K562 (cell line): ENCODE measurements around the gene SLC8A1. TPM values are rescaled to one million over a fixed set of nuclear protein-coding genes. Genes with fewer than 3 reads are reported as not detected.

ENCODE experiments used
- ATAC-seq: fragments of 200-7000 bp; cut with Tn5 transposase; 3 replicates; pipeline ENCODE4 v1.9.1; 2020; ENCODE audit warnings: moderate library complexity
- BruUV-seq: library from RNA; stranded (reverse); fragments of 400-500 nt; replicated peaks from 2 replicates; lab custom pipeline; 2021; lab: Mats Ljungman, UMichigan
- CTCF ChIA-PET: fragments of 300-600 bp; formaldehyde crosslinking; extraction: SDS; loops from one replicate; lab custom pipeline; 2021; ENCODE audit warnings: low intra/inter-chr PET ratio; lab: Yijun Ruan, JAX
- POLR2A ChIA-PET: fragments of 300-600, 350-650 bp; sonication (Branson Sonifier 250); formaldehyde crosslinking; extraction: SDS; loops from one replicate; lab custom pipeline; 2021; ENCODE audit warnings: antibody characterized with exemption, inconsistent platforms; lab: Yijun Ruan, JAX
- DNase-seq, 4 experiments: peaks; one replicate each; pipeline versions ENCODE4 v3.0.0 to v3.0.0-alpha.2; 2011 to 2018; ENCODE audit warnings: low spot score in 3 of 4, mixed read lengths in 3 of 4; ENCODE audit errors: extremely low read depth in 1 of 4
- FAIRE-seq: peaks from 2 replicates; lab custom pipeline; 2011; peaks lifted over from hg19 to GRCh38; lab: Jason Lieb, UNC
- H2AFZ ChIP-seq: 2 replicates; pipeline ENCODE4 v1.6.0; 2011; ENCODE audit warnings: low read depth, low read length, control low read depth, inconsistent platforms
- H3K27ac ChIP-seq: fragments of 200-600 bp; 3 replicates; pipeline ENCODE4 v1.8.0; 2011; ENCODE audit warnings: low read depth, mild to moderate bottlenecking, control low read depth, inconsistent platforms, low read length, moderate library complexity, mixed read lengths; ENCODE audit errors: extremely low read depth
- H3K27me3 ChIP-seq, 2 experiments: fragments of 300-600 bp in 1 of 2; 2 replicates in 1 of 2; 3 replicates in 1 of 2; pipeline versions ENCODE4 v1.6.0 to v1.8.0; 2011; ENCODE audit warnings: inconsistent platforms in 2 of 2, low read length in 2 of 2, mild to moderate bottlenecking in 1 of 2, mixed read lengths in 1 of 2, moderate library complexity in 1 of 2; ENCODE audit not compliant: control insufficient read depth in 2 of 2, insufficient read depth in 2 of 2
- H3K36me3 ChIP-seq: fragments of 300-600 bp; 3 replicates; pipeline ENCODE4 v1.8.0; 2011; ENCODE audit warnings: mild to moderate bottlenecking, low read length, inconsistent platforms; ENCODE audit not compliant: control insufficient read depth, insufficient read depth
- H3K4me1 ChIP-seq, 2 experiments: fragments of 200-600 bp in 1 of 2; replicated peaks in 1 of 2; 2 replicates in 1 of 2; 3 replicates in 1 of 2; pipeline versions ENCODE4 v1.5.1 to v1.8.0; 2011; ENCODE audit warnings: inconsistent platforms in 2 of 2, low read length in 2 of 2, mild to moderate bottlenecking in 1 of 2, mixed read lengths in 1 of 2, moderate library complexity in 1 of 2; ENCODE audit not compliant: control insufficient read depth in 2 of 2, insufficient read depth in 2 of 2
- H3K4me2 ChIP-seq: 2 replicates; pipeline ENCODE4 v1.6.1; 2011; ENCODE audit warnings: low read length, control low read depth, inconsistent platforms, mixed read lengths; ENCODE audit not compliant: insufficient read depth
- H3K4me3 ChIP-seq: fragments of 200-600 bp; sonication (generic), shearing (Covaris generic); 2 replicates; pipeline ENCODE4 v1.5.1; 2016; ENCODE audit warnings: control low read depth, inconsistent platforms
- H3K79me2 ChIP-seq: fragments of 200-600 bp; 3 replicates; pipeline ENCODE4 v1.8.0; 2011; ENCODE audit warnings: low read length, inconsistent platforms; ENCODE audit not compliant: control insufficient read depth, insufficient read depth
- H3K9ac ChIP-seq, 2 experiments: 2 replicates each; pipeline versions ENCODE4 v1.6.0 to v1.6.1; 2011; ENCODE audit warnings: low read depth in 2 of 2, low read length in 2 of 2, control low read depth in 1 of 2, inconsistent platforms in 1 of 2, mild to moderate bottlenecking in 1 of 2, mixed read lengths in 1 of 2; ENCODE audit not compliant: insufficient read depth in 1 of 2
- H3K9me1 ChIP-seq: one replicate; pipeline ENCODE4 v1.6.0; 2011; ENCODE audit warnings: inconsistent platforms, mild to moderate bottlenecking, low read length, moderate library complexity; ENCODE audit not compliant: control insufficient read depth, insufficient read depth
- H3K9me3 ChIP-seq: replicated peaks from 2 replicates; pipeline ENCODE4 v1.5.1; 2011; ENCODE audit warnings: low read depth, low read length, inconsistent platforms; ENCODE audit not compliant: control insufficient read depth, insufficient read depth
- H4K20me1 ChIP-seq: replicated peaks from 2 replicates; pipeline ENCODE4 v1.6.1; 2011; ENCODE audit warnings: low read length, inconsistent platforms, mixed read lengths; ENCODE audit not compliant: control insufficient read depth, insufficient read depth
- CBX3 ChIP-seq, 2 experiments: IDR thresholded peaks; 1 replicate in 1 of 2; 2 replicates in 1 of 2; pipeline ENCODE4 v1.6.1; 2012; ENCODE audit warnings: inconsistent platforms in 2 of 2, low read length in 2 of 2, borderline replicate concordance in 1 of 2, control low read depth in 1 of 2
- CBX5 ChIP-seq: IDR thresholded peaks from 2 replicates; pipeline ENCODE4 v1.6.1; 2014; ENCODE audit warnings: low read depth, borderline replicate concordance
- DMBX1 ChIP-seq: fragments of 250-450 bp; sonication (Bioruptor Pico); IDR thresholded peaks from 2 replicates; pipeline ENCODE4 v1.8.0; 2022; ENCODE audit warnings: inconsistent platforms, mild to moderate bottlenecking, moderate library complexity, borderline replicate concordance
- E2F3 ChIP-seq: fragments of 250-450 bp; sonication (Bioruptor Pico); IDR thresholded peaks from 2 replicates; pipeline ENCODE4 v1.4.0; 2020; ENCODE audit warnings: mild to moderate bottlenecking
- ESRRA ChIP-seq: fragments of 450-650 bp; IDR thresholded peaks from 2 replicates; pipeline ENCODE4 v1.6.1; 2014; ENCODE audit warnings: low read depth, mild to moderate bottlenecking, moderate library complexity, borderline replicate concordance
- KLF13 ChIP-seq: fragments of 450-650 bp; IDR thresholded peaks from 2 replicates; pipeline ENCODE4 v1.6.1; 2016; ENCODE audit warnings: missing genetic modification characterization, low read depth, mild to moderate bottlenecking, missing compliant biosample characterization, moderate library complexity, borderline replicate concordance
- MYNN ChIP-seq, 2 experiments: sonication (generic); formaldehyde crosslinking in 1 of 2; IDR thresholded peaks; 2 replicates each; pipeline versions ENCODE4 v1.5.0 to v1.6.1; 2016 to 2020; ENCODE audit warnings: antibody characterized with exemption in 1 of 2, missing genetic modification reagents in 1 of 2
- RUNX1 ChIP-seq: sonication (generic); IDR thresholded peaks from 2 replicates; pipeline ENCODE4 v1.6.1; 2016; ENCODE audit warnings: antibody characterized with exemption, low read depth
- SLC30A9 ChIP-seq: fragments of 250-450 bp; sonication (Bioruptor Pico); IDR thresholded peaks from 2 replicates; pipeline ENCODE4 v1.8.0; 2022; ENCODE audit warnings: mild to moderate bottlenecking, moderate library complexity
- TAL1 ChIP-seq: fragments of 450-650 bp; IDR thresholded peaks from 2 replicates; pipeline ENCODE4 v1.6.1; 2016; ENCODE audit warnings: mild to moderate bottlenecking
- ZKSCAN1 ChIP-seq: fragments of 150-350 bp; IDR thresholded peaks from 2 replicates; pipeline ENCODE4 v1.6.1; 2016; ENCODE audit warnings: low read depth, low read length
- WGBS: fragments of 100-300 bp; shearing (Covaris generic); methylation state at CpG from one replicate; pipeline ENCODE4 v1.1.6; 2016; ENCODE audit warnings: low coverage, mixed read lengths; ENCODE audit not compliant: insufficient coverage; ENCODE audit errors: missing lambda C conversion rate; 5-methylcytosine and 5-hydroxymethylcytosine counted together
- in situ Hi-C: fragments of 300-500 bp; cut with MboI; formaldehyde crosslinking; loops from 4 replicates; pipeline ENCODE4 v1.15.0; 2018; ENCODE audit warnings: inconsistent platforms, mixed read lengths
- intact Hi-C: fragments of 100-400 bp; cut with micrococcal nuclease; formaldehyde crosslinking; loops from 2 replicates; pipeline ENCODE4 v1.14.2; 2022
- polyA plus RNA-seq, 8 experiments: library from polyadenylated mRNA; depleted of rRNA in 4 of 8; stranded (reverse) in 5 of 8; unstranded in 3 of 8; fragments of >200 nt; fragmentation: Nextera tagmentation in 2 of 8; fragmentation: Illumina TruSeq in 1 of 8; extraction: Ambion mirVana in 2 of 8; extraction: Trizol in 1 of 8; gene quantifications; 2 replicates each; pipeline versions ENCODE4 v1.2.1 to v1.2.3, GENCODE V29; 2011 to 2014; ENCODE audit warnings: inconsistent platforms in 1 of 8, missing spikeins in 1 of 8
- total RNA-seq, 7 experiments: library from RNA; depleted of rRNA in 6 of 7; stranded (reverse); fragments of >200 nt in 6 of 7; fragmentation: Illumina TruSeq in 2 of 7; extraction: Trizol in 2 of 7; gene quantifications; 2 replicates each; pipeline versions ENCODE4 v1.2.1 to v1.2.3, GENCODE V29; 2011 to 2021; ENCODE audit warnings: low replicate concordance in 1 of 7
- TF ChIP-seq, protein P1 (sequence below): sonication (generic); formaldehyde crosslinking; IDR thresholded peaks from 2 replicates; pipeline ENCODE4 v1.8.1; 2023; ENCODE audit warnings: mild to moderate bottlenecking, missing genetic modification reagents
- TF ChIP-seq, protein P2 (sequence below), 2 experiments: fragments of 450-650 bp; IDR thresholded peaks; 2 replicates each; pipeline ENCODE4 v1.6.1; 2016

SLC8A1 gene
- total and polyA plus RNA-seq, 9 of the 15 experiments (the other 6 are each of a cell fraction or from before 2014, with no cell fraction given): not detected

DNA sequence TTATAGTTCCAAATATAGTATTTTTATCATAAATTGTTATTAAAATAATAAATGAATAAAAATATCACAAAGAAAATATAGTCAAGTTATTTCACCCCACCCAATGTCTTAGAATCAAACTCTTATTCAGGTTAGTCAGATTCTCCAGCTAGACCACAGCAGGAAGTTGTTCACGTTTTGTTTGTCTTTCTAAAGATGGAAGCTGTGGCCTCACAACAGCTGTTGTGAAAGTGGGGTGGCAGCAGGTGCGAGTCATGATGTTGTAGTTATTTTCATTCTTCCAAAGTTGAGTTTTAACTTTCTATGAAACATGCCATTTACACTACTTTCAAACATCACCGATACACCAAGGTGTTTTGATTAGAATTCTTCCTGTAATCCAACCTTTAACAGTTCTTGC, 272.9 kb downstream of the SLC8A1 start:
- intact Hi-C loops (no loop called here), in situ Hi-C loops (no loop called here)
- no TSS peak for BruUV-seq
- Histone ChIP-seq H3K27ac (no peak overlapping the region), H3K4me2 (no peak overlapping the region), H3K9me1 (no peaks in the 10 kb centered on the region), H3K9ac (no peak overlapping the region), H4K20me1 (no peaks in the 10 kb centered on the region), H3K4me3 (no peak overlapping the region), H3K4me1 (no peaks in the 10 kb centered on the region), H3K79me2 (no peaks in the 10 kb centered on the region), H3K9me3 (no peaks in the 10 kb centered on the region), H2AFZ (no peak overlapping the region), H3K27me3 (no peaks in the 10 kb centered on the region), H3K36me3 (no peaks in the 10 kb centered on the region)
- ATAC-seq (no peak), DNase-seq (no peak), FAIRE-seq (no peak)
- WGBS: 0% methylated on average over 3 of the region's 3 CpGs
- CTCF ChIA-PET: no interaction called here
- TF ChIP-seq TAL1 (no peak), E2F3 (CRISPR knock-in tag) (no peak), CBX3 (IDR thresholded peaks at IDR 0.05; ENCODE audit: borderline replicate concordance in 1 of 2, low read length in 2 of 2) (no peak), MYNN (IDR thresholded peaks at IDR 0.05) (no peak), MYNN (CRISPR knock-in tag; IDR thresholded peaks at IDR 0.05) (no peak), SLC30A9 (CRISPR knock-in tag) (no peak), ZKSCAN1 (no peak)
- POLR2A ChIA-PET: no interaction called here

DNA sequence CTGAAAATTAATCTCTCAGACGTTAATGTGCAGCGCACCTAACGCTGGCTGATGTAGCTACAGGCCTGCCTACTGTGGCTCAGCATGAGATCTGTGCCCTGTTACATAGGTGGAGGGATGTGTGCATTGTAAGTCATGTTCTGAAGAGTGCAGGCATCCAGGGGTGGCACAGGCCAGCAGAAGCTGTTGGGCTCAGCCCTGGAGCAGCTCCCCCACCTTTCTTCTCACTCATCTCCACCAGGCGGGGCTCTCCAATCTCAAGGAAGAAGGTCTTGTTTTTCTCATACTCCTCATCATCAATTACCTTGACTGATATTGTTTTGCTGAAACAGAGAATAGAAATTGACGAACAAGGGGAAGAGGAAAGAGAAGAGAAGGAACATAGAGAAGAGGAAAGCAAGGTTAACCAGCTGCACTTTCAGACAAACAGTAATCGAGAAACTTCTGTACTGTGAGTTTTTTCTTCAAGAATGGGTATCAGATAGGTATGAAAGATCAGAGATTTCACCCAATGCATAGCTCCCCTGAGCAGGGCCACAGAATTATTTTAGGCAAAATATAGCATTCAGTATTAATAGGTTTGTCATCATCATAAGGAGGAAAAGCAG, 273.6 kb downstream of the SLC8A1 start:
- no peak for DNase-seq
- Histone ChIP-seq H3K4me3 (no peak overlapping the region), H2AFZ (no peak overlapping the region), H3K4me1 (no peaks in the 10 kb centered on the region), H4K20me1 (no peaks in the 10 kb centered on the region), H3K27ac (no peak overlapping the region), H3K9me1 (no peaks in the 10 kb centered on the region), H3K9me3 (no peaks in the 10 kb centered on the region), H3K79me2 (no peaks in the 10 kb centered on the region), H3K27me3 (no peaks in the 10 kb centered on the region), H3K4me2 (no peak overlapping the region), H3K9ac (no peak overlapping the region), H3K36me3 (no peaks in the 10 kb centered on the region)
- POLR2A ChIA-PET: no interaction called here
- WGBS: 0% methylated on average over 5 of the region's 6 CpGs
- FAIRE-seq: no peak
- intact Hi-C loops (no loop called here), in situ Hi-C loops (no loop called here)
- no peak for ATAC-seq
- no TSS peak for BruUV-seq
- CTCF ChIA-PET: no interaction called here
- no peak for TF ChIP-seq RUNX1
- TF ChIP-seq, protein P1, sequence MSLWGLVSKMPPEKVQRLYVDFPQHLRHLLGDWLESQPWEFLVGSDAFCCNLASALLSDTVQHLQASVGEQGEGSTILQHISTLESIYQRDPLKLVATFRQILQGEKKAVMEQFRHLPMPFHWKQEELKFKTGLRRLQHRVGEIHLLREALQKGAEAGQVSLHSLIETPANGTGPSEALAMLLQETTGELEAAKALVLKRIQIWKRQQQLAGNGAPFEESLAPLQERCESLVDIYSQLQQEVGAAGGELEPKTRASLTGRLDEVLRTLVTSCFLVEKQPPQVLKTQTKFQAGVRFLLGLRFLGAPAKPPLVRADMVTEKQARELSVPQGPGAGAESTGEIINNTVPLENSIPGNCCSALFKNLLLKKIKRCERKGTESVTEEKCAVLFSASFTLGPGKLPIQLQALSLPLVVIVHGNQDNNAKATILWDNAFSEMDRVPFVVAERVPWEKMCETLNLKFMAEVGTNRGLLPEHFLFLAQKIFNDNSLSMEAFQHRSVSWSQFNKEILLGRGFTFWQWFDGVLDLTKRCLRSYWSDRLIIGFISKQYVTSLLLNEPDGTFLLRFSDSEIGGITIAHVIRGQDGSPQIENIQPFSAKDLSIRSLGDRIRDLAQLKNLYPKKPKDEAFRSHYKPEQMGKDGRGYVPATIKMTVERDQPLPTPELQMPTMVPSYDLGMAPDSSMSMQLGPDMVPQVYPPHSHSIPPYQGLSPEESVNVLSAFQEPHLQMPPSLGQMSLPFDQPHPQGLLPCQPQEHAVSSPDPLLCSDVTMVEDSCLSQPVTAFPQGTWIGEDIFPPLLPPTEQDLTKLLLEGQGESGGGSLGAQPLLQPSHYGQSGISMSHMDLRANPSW: no peak
- TF ChIP-seq CBX5: no peak
- TF ChIP-seq, protein P2, sequence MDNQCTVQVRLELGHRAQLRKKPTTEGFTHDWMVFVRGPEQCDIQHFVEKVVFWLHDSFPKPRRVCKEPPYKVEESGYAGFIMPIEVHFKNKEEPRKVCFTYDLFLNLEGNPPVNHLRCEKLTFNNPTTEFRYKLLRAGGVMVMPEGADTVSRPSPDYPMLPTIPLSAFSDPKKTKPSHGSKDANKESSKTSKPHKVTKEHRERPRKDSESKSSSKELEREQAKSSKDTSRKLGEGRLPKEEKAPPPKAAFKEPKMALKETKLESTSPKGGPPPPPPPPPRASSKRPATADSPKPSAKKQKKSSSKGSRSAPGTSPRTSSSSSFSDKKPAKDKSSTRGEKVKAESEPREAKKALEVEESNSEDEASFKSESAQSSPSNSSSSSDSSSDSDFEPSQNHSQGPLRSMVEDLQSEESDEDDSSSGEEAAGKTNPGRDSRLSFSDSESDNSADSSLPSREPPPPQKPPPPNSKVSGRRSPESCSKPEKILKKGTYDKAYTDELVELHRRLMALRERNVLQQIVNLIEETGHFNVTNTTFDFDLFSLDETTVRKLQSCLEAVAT (IDR thresholded peaks at IDR 0.05): no peak
- no peak for TF ChIP-seq DMBX1 (CRISPR knock-in tag)
- TF ChIP-seq KLF13: no peak
- no peak for TF ChIP-seq ESRRA
